Measurements from ENCODE around the gene REN. TPM values are rescaled to one million over a fixed set of nuclear protein-coding genes. Genes with fewer than 3 reads are reported as not detected.

REN gene
- total and polyA plus RNA-seq, 2 of the 8 experiments (the other 6 are each of a cell fraction or from before 2014, with no cell fraction given) = 0.05 TPM; not detected in 1

DNA sequence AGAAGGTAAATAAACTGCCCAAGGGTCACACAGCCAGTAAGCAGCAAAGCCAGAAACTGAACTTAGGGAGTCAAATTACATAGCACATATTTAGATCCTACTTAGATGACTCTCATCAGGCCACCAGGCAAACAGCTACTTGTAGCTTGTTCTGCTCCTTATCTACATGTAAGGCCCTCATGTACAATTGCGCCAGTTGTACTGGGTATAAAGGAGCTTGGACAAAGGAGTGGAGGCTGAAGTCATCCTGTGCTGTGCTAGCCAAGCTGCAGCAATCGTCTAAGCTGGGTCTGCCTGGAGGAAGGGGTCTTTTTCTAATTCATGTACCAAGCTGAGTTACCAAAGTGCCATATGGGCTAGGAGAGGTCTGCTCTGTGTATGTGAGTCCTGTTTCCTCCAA, 27.0 kb downstream of the REN start (continued):
- TF ChIP-seq CHD7 (IDR thresholded peaks at IDR 0.05; ENCODE audit: insufficient replicate concordance, low read length) (no peak), BCL11A (IDR thresholded peaks at IDR 0.05; ENCODE audit: low read depth in 2 of 2, low read length in 2 of 2) (no peak), GTF2F1 (IDR thresholded peaks at IDR 0.05; ENCODE audit: borderline replicate concordance, low read depth, low read length) (no peak), CBX8 (IDR thresholded peaks at IDR 0.05; ENCODE audit: borderline replicate concordance, low read depth, low read length) (no peak), SRF (IDR thresholded peaks at IDR 0.05; ENCODE audit: low read depth, low read length) (no peak), E2F6 (IDR thresholded peaks at IDR 0.05) (no peak), CREB1 (IDR thresholded peaks at IDR 0.05) (no peak), CTBP2 (IDR thresholded peaks at IDR 0.05; ENCODE audit: borderline replicate concordance, insufficient read depth, insufficient read length, low read length) (no peak)
- TF ChIP-seq, protein P1, sequence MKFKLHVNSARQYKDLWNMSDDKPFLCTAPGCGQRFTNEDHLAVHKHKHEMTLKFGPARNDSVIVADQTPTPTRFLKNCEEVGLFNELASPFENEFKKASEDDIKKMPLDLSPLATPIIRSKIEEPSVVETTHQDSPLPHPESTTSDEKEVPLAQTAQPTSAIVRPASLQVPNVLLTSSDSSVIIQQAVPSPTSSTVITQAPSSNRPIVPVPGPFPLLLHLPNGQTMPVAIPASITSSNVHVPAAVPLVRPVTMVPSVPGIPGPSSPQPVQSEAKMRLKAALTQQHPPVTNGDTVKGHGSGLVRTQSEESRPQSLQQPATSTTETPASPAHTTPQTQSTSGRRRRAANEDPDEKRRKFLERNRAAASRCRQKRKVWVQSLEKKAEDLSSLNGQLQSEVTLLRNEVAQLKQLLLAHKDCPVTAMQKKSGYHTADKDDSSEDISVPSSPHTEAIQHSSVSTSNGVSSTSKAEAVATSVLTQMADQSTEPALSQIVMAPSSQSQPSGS (IDR thresholded peaks at IDR 0.05; ENCODE audit: low read length) = no peak
